CD1c-positive myeloid dendritic cell (primary cell): Measurements from ENCODE around the gene GLG1.
"Not testable (repeated sequence)": the region's sequence is repeated elsewhere in the genome, so short reads cannot be mapped to it uniquely, and the experiment has no call there.

Experiments
- DNase-seq: peaks from one replicate; pipeline ENCODE4 v3.0.0-alpha.2; 2016; ENCODE audit errors: extremely low spot score

GLG1 gene

DNA sequence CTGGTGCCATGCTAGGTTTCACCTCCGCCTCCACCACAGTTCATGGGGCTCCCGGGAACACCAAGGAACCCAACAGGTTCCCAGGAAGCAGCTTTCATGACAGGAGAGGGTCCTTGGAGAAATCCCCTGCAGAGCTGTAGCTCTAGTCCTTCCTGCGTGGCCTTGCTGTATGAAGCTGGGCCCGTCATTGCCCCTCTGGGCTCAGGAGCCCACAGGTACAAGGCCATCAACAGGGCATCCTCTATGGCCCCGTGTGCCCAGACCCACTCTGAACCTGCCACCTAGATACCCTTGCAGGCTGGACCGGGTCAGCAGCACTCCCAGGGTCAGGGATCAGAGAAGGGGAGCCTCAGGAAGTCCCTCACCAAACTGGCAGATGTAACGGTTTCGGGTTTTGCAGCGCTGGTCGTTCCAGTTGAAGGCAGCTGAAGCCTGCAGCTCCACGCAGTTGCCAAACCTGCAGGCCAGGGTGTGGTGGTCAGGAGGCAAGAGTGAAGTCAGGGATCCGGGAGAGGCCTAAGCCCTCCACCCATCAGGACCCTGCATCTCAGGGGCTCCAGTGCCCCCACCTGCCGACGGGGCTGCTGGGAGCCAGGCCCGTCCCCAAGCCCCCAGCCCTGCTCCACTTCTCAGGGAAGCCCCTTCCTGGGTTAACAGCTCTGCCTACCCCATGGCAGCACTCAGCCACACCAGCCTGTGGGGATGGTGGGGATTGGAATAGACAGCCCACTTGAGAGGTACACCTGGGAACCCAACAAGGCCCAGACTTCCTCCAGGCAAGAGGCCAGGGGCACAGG lies 197.5 kb downstream of the GLG1 start:
- DNase-seq: not testable (repeated sequence)

DNA sequence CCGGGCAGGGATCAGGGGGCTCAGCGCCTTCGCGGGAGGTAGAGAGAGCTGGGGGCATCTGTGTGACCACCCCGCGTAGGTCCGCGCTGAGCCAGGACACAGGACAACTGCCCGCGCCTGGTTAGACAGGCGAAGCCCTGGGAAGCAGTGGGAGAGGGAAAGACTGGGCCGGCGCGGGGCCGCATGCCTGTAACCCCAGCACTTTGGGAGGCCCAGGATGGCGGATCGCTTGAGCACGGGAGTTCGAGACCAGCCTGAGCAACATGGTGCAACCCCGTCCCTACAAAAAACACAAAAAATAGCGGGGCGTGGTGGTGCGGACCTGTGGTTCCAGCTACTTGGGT lies 199.6 kb downstream of the GLG1 start:
- DNase-seq: not testable (repeated sequence)

DNA sequence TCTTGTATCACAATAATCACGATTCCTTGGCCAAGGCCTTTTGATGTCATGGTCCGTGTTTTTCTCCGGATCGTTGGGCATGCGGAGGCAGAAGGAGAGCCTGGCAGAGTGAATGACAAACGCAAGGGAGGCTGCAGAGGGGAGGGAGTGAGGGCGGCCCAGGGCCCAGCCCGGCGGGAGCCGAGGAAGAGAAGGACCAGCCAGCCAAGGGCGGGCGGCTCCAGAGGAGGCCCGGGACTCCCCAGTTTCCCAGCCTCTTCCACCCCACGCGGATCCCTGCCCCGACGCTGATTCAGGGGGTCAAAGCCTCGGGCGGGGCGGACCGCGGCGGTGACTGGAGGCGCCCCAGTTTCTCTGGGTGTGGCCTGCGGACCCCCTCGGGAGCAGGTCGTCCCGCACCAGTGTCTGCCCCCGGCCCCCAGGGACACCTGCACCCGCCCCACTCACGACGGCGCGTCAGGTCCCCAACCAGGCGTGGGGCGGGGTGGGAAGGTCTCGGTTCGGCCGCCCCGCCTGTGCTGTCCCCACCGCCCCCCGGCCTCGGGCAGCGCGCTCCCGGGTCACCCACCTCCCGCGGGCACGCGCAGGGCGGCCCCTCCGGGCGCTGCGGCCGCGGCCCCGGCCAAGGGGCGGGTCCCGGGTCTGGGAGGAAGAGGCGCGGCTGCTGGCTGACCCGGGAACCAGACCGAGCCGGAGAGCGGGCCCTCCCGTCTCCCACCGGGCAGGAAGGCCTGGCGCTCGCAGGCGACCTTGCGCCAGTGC lies 200.1 kb downstream of the GLG1 start:
- DNase-seq: not testable (repeated sequence)

DNA sequence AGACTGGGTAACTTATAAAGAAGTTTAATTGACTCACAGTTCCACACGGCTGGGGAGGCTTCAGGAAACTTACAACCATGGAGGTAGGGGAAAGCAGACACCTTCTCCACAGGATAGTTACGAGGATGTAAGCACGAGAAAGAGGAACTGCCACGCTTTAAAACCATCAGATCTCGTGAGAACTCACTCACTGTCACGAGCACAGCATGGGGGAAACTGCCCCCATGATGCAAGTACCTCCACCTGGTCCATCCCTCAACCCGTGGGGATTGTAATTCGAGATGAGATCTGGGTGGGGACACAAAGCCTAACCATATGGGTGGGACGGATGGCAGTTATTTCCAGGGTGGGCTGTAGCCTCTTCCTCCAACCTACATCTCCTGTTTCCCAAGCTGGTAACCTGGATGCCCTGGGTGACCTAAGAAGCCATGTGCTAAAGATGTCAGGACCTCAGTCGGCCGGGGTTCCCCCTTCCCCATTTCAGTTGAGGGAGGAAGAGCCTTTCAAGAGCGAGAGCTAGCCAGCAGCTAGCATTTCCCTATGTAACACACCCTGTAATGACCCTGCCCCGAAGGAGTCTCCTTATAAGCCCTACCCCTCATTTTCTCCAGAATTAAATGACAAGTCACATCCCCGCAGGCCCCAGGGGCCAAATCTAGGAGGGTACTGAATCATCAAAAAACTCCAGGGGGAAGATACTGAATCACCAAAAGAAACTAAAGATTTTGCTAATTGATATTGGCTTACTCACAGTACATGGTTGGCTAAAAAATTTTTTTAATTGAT lies 202.6 kb downstream of the GLG1 start:
- DNase-seq: not testable (repeated sequence)

DNA sequence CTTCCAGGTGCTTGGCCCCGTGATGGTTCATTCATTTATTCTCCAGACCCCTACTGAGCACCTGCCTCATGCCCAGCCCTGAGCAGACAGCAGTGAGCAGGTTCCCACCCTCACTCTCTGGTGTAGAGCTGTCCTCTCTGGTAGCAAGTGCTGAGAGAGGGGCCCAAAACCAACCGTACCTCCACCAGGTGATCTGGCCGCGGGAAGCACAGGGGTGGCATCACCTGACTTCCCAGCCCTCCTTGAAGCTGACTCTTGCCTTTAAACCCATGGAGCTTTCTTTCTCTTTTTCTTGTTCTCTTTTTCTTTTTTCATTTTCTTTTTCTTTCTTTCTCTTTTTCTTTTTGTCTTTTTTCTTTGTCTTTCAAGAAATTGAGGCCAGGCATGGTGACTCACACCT lies 206.7 kb downstream of the GLG1 start:
- DNase-seq: not testable (repeated sequence)

DNA sequence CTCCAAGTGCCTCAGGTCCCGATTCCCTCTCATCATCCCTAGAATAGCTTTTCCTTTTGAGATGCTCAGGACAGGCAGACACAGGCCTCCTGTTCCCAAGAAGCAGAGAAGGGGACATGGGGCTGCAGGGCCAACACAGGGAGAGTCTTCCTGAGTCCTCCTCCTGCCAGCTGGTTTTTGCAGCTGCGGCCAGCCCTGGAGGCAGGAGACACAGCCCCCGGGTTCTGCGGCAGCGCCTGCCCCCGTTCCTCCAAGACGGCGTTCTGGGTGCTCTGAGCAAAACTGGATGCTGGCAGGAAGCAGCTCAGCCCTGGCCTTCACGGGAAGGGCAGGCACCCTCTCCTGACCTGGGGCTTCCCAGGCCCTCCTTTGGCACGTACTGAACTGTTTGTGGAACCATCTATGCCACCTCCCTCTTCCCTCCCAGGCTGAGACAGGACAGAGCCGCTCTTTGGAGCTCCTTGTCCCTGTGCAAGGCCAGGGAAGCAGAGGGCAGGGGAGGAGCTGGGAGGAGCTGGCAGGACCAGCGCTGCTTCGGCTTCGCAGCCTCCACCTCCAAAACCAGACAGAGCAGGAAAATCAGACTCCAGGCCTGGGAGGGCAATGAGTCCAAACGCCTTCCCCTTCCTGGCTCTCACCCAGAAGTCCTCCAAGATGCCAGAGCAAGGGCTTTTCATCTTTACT lies 208.6 kb downstream of the GLG1 start:
- not testable (repeated sequence) for DNase-seq
